IPS-18a (cell line): ENCODE results near the gene RRP36.
A peak's percentile ranks its signal among the peaks of the same experiment; 100 is the strongest.

Source experiments
- H3K27ac ChIP-seq: one replicate; pipeline ENCODE4 v1.5.1; 2013; ENCODE audit warnings: low read length
- H3K27me3 ChIP-seq: one replicate; pipeline ENCODE4 v1.6.1; 2013; ENCODE audit warnings: mild to moderate bottlenecking, low read length; ENCODE audit not compliant: control insufficient read depth, insufficient read depth
- H3K36me3 ChIP-seq: one replicate; pipeline ENCODE4 v1.6.1; 2013; ENCODE audit warnings: low read depth, low read length; ENCODE audit not compliant: control insufficient read depth
- H3K4me1 ChIP-seq: one replicate; pipeline ENCODE4 v1.6.1; 2013; ENCODE audit warnings: low read depth, low read length; ENCODE audit not compliant: control insufficient read depth
- H3K4me3 ChIP-seq: one replicate; pipeline ENCODE4 v1.5.1; 2013; ENCODE audit warnings: low read length
- H3K9ac ChIP-seq: one replicate; pipeline ENCODE4 v1.6.1; 2013; ENCODE audit warnings: mild to moderate bottlenecking, low read length, moderate library complexity
- H3K9me3 ChIP-seq: one replicate; pipeline ENCODE4 v1.6.1; 2013; ENCODE audit warnings: low read depth, low read length; ENCODE audit not compliant: control insufficient read depth

The RRP36 gene

DNA sequence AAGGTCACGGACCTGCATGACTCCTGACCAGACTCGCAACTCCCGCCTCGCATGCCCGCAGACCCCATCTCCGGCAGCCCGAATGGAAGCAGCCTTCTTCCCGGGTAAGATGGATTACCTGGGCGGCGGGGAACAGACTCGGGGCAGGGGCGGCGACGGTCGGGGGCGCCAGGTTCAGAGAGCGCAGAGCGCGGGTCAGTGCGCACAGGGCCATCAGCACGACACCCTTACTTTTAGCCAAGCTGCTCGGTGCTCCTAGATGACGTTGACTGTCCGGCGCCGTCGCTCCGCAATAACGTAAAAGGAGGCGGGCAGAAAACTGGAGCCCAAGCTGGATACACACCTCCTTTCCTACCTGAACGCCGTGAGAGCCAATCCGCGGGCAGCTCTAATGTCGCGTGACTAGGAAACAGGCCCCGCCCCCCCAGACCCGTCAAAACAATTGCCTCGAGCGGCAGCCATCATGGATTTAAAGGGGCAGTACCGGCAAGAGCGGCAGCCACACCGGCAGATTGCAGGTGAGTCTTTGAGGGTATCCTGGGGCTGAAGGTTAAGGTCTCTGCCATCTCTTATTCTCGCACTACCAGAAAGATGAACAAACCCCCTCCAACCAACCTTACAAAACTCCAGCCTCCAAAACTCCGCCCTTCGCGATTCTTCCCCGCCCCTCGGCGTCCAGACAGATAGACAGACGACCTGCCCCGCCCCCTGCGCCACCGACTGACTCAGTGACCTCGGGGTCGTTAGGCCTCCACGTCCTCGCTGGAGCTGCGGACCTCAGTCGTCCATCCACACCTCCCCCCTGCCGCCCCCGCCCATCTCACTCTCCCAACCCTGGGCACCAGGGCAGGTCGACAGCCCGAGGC, 38.0 kb downstream of the RRP36 start, which contains the start of the genes KLC4 and MRPL2:
Gene KLC4 (plus strand): TSS at position 464 of the 866 bp plus-strand sequence. CDS start 1,705 bp downstream, outside the sequence.
Gene MRPL2 (minus strand): TSS at position 267 of the 866 bp plus-strand sequence. CDS start 53 bp downstream, at position 214.
- Histone ChIP-seq H3K4me1 (peaks cover 7% of the 10 kb centered on the region), H3K36me3 (peaks cover 7% of the 10 kb centered on the region), H3K27ac (peak within 1 kb of the TSS; percentile 70), H3K9ac (peak within 1 kb of the TSS; percentile 83), H3K4me3 (peak within 1 kb of the TSS; percentile 87), H3K9me3 (no peaks in the 10 kb centered on the region), H3K27me3 (no peaks in the 10 kb centered on the region)

DNA sequence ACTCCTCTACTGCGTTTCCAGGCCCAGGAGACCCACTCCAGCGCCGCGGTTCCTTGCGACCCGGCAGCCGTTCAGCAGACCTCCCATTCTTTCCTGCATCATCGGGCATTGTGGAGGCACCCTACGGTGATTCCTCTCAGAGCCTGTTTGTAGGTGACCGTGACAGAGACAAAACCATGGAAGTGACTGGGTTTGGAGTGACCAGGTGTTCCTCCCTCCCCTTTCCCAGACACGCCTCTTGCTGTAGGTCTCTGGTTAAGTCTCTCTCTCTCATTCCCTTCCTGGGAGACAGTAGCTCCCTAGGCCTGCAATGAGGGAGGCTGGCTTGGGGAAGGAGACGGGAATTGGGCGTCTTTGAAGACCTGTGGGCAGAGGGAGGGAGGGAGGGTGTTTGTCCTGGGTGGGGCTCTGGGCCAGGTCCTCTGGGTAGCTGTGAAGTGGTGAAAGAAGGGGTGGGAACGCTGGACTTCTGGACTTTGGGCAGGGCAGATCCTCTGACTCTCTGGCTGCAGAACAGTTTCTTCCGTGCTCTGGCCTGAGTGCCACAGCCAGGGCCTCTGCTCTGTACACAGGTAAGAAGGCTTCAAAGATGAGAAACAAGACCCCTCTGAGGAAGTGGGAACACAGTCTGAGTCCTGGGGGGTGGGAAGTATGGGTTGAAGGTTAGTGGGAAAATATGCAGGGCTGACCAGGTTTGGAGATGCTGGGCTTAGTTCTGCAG, 38.8 kb downstream of the RRP36 start:
- Histone ChIP-seq H3K36me3 (peaks cover 7% of the 10 kb centered on the region), H3K9ac (peak overlapping the region; percentile 83), H3K9me3 (no peaks in the 10 kb centered on the region), H3K27ac (peak overlapping the region; percentile 60), H3K27me3 (no peaks in the 10 kb centered on the region), H3K4me3 (peak overlapping the region; percentile 87), H3K4me1 (peaks cover 7% of the 10 kb centered on the region)

DNA sequence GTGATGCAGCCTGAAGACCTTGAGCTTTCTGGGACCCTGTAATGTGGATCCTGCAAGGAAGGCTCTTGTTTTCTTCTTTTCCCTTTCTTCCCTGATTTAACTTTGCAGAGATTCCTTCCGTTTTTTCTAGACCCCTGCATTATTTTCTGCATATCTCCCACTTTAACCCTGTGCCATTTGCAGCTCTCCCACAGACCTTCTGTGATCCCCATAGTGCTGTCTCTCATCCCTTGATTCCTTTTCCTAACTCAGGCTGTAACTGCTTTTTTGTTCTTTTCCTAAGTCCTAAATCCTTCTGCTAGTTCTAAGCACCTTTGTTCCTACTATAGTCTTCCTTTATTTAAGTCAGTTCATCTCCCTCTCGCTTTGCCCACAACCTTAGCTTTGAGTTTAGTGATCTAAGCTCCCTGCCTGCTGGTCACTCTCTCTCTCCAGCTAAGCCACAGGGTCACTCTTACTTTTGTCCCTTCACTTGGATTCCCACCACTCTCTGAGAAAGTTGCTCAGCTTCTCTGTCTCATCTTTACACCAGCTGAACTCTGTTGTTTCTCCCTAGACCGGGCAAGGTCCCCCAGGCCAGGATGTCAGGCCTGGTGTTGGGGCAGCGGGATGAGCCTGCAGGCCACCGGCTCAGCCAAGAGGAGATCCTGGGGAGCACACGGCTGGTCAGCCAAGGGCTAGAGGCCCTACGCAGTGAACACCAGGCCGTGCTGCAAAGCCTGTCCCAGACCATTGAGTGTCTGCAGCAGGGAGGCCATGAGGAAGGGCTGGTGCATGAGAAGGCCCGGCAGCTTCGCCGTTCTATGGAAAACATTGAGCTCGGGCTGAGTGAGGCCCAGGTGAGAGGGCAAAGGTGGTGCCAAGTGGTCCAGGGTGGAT, 39.6 kb downstream of the RRP36 start:
- Histone ChIP-seq H3K4me3 (peak overlapping the region; percentile 87), H3K9me3 (no peaks in the 10 kb centered on the region), H3K36me3 (peaks cover 4% of the 10 kb centered on the region), H3K27me3 (no peaks in the 10 kb centered on the region), H3K9ac (no peak overlapping the region), H3K4me1 (peaks cover 7% of the 10 kb centered on the region), H3K27ac (no peak overlapping the region)

DNA sequence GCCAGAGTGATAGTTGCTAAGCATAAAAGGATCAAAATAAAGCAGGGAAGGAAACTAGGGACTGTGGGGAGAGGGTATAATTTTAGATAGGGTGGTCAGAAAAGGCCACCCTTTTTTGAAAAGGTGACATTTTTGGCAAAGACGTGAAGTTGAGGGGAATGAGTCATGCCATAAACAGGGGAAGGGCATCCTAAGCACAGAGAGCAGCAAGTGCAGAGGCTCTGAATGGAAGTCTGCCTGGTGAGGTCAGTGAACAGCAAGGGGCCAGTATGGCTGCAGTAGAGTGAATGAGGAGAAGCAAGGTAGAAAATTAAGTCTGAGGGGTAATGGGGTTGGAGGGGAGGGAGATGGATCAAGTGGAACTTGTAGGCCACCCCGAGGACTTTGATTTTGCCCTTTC, 40.4 kb downstream of the RRP36 start:
- Histone ChIP-seq H3K27ac (no peak overlapping the region), H3K4me1 (peaks cover 7% of the 10 kb centered on the region), H3K4me3 (no peak overlapping the region), H3K27me3 (no peaks in the 10 kb centered on the region), H3K9me3 (no peaks in the 10 kb centered on the region), H3K9ac (no peak overlapping the region), H3K36me3 (no peaks in the 10 kb centered on the region)

GRCh38 chr6:43062818-43063217, 41.4 kb downstream of the RRP36 start:
- Histone ChIP-seq H3K36me3 (no peaks in the 10 kb centered on the region), H3K9ac (no peak overlapping the region), H3K4me3 (no peak overlapping the region), H3K27me3 (no peaks in the 10 kb centered on the region), H3K27ac (no peak overlapping the region), H3K4me1 (peaks cover 7% of the 10 kb centered on the region), H3K9me3 (no peaks in the 10 kb centered on the region)

GRCh38 chr6:43070028-43070632, 48.7 kb downstream of the RRP36 start:
- Histone ChIP-seq H3K27me3 (no peaks in the 10 kb centered on the region), H3K36me3 (no peaks in the 10 kb centered on the region), H3K4me3 (no peak overlapping the region), H3K9ac (no peak overlapping the region), H3K9me3 (no peaks in the 10 kb centered on the region), H3K4me1 (peaks cover 8% of the 10 kb centered on the region), H3K27ac (no peak overlapping the region)

DNA sequence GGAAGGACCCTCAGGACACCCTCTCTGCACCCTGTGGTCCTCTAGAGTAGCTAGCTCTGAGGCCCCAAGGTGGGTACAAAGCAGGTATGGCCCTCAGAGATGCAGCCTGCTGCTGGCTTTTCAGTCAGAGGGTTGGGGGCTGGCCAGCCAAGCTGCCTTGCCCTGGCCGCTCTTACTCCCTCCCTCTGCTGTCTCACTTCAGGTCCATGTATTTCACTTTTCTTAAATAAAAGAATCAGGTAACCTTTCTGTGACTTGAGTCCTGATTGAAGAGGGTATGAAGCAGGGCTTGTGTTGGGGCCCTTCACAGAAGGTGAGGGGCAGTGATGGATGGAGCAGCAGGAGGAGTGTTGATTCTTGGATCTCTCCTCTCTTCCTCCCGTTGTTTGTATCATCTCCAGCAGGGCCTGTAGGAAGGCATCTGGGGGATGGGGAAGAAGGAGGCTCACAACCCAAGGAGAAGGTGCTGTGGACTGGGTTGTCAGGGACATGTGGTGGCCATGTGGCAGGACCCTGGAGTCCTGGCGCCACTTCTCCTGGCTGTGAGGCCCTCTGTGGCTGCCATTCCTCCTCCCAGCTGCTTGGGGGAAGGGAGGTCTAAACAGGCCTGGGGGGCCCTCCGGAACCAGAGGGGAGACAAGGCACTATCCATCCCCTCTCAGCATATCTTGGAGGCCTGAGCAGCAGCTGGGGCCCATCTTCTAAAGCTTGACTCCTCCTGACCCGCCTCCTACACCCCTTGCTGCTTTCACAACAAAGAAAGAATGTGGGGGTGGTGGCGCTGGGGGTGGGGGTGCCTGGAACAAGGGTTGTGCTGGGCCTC, 53.6 kb downstream of the RRP36 start:
- Histone ChIP-seq H3K4me3 (peak overlapping the region; percentile 56), H3K36me3 (no peaks in the 10 kb centered on the region), H3K9me3 (no peaks in the 10 kb centered on the region), H3K27me3 (no peaks in the 10 kb centered on the region), H3K9ac (no peak overlapping the region), H3K27ac (peak overlapping the region; percentile 10), H3K4me1 (peaks cover 32% of the 10 kb centered on the region)

DNA sequence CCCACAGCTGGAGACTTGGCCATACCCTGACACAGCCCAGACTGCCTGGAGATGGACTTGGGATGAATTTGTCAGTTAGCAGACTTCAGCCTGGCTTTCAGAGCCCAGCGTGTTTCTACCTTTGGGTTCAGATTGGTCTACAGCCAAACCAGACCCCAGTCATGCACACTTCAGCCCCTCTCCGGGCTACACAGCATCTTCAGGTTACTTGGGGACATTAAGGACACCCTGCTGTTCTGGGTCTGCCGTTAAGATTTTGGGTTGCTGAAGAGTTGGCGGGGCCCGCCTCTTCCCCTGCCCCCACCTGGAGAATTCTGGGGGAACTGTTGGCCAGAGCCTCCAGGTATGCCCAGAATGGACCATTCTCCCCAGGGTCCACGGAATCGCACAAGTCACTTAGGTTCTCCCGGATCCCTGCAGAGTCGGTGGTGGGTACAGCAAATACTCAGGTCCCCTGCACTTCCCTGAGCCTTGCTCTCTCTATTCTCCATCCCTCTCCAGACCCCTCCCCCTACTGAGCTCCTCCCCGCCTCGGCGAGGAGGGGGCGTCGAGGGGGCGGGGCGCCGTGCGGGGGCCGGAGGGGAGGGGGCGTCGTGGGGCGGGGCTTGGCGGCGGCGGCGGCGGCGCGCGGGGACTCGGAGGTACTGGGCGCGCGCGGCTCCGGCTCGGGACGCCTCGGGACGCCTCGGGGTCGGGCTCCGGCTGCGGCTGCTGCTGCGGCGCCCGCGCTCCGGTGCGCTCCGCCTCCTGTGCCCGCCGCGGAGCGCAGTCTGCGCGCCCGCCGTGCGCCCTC, 54.4 kb downstream of the RRP36 start, which contains the start of gene PTK7:
Gene PTK7 (plus strand): TSS at position 645 of the 794 bp plus-strand sequence. CDS start 175 bp downstream, outside the sequence.
- Histone ChIP-seq H3K36me3 (no peaks in the 10 kb centered on the region), H3K27me3 (no peaks in the 10 kb centered on the region), H3K27ac (peak within 1 kb of the TSS; percentile 59), H3K9me3 (no peaks in the 10 kb centered on the region), H3K4me1 (peaks cover 32% of the 10 kb centered on the region), H3K9ac (peak within 1 kb of the TSS; percentile 88), H3K4me3 (peak within 1 kb of the TSS; percentile 97)

DNA sequence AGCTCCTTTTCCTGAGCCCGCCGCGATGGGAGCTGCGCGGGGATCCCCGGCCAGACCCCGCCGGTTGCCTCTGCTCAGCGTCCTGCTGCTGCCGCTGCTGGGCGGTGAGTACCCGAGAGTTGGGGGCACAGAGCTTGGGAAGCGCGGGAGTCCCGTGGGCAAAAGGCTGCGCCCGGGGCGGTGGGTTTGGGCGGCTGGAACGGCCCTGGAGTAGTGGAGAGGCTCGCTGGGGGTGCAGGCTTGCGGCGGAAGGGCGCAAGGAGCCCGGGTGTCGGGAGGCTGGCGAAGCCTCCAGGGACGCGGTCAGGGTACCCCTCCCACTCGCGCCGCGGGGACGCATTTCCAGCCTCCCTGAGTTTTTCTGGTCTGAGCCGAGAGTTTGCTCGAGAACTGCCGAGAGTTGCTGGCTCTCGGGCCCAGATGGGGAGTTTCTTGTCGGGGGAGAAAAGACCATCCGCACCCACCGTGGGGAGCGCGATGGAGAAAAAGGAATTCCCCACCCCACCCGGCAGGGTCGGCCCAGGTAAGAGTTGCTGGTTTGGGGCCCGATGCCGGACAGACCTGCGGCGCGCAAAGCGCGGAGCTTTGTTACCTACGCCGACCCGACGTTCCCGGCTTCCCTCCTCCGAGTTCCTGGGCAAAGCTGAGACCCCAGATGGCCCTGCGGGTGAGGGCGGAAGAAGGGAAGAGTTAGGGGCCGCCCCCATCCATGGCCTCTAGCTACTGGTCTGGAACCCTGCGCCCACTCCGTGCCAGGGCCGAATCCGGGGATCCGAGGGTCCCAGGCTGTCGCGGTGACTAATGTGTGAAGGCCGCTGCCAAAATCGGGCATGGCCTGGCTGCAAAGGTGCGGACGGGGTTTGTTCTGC, 55.3 kb downstream of the RRP36 start:
- Histone ChIP-seq H3K9ac (peak overlapping the region; percentile 88), H3K36me3 (no peaks in the 10 kb centered on the region), H3K4me1 (peaks cover 32% of the 10 kb centered on the region), H3K27ac (peak overlapping the region; percentile 59), H3K9me3 (no peaks in the 10 kb centered on the region), H3K4me3 (peak overlapping the region; percentile 97), H3K27me3 (no peaks in the 10 kb centered on the region)
